Measurements from ENCODE around the gene TBX3.

Gene TBX3

GRCh38 chr12:114666746-114667668 is 17.0 kb downstream of the TBX3 start:
- DNase-seq: no peak

GRCh38 chr12:114665411-114666260 is 18.3 kb downstream of the TBX3 start:
- DNase-seq: no peak

GRCh38 chr12:114664651-114665320 is 19.2 kb downstream of the TBX3 start:
- no peak for DNase-seq

- peak; percentile 62 for DNase-seq
These were observed 21.3 kb downstream of the TBX3 start for GRCh38 chr12:114662512-114663177.

GRCh38 chr12:114661245-114661644 is 22.7 kb downstream of the TBX3 start:
- no peak for DNase-seq

GRCh38 chr12:114659084-114659483 is 24.9 kb downstream of the TBX3 start:
- no peak for DNase-seq

- DNase-seq: no peak
These were observed 26.0 kb downstream of the TBX3 start for GRCh38 chr12:114658002-114658441.

- DNase-seq: no peak
These were observed 26.4 kb downstream of the TBX3 start for GRCh38 chr12:114657597-114657920.

GRCh38 chr12:114656906-114657596 is 26.9 kb downstream of the TBX3 start:
- DNase-seq: no peak

- no peak for DNase-seq
These were observed 27.8 kb downstream of the TBX3 start for GRCh38 chr12:114655934-114656749.

GRCh38 chr12:114649585-114649984 is 34.4 kb downstream of the TBX3 start:
- DNase-seq: no peak

- no peak for DNase-seq
These were observed 35.3 kb downstream of the TBX3 start for GRCh38 chr12:114648711-114649110.

GRCh38 chr12:114638790-114639435 is 45.1 kb downstream of the TBX3 start:
- no peak for DNase-seq

- DNase-seq: no peak
These were observed 47.1 kb downstream of the TBX3 start for GRCh38 chr12:114636723-114637480.

GRCh38 chr12:114631242-114631641 is 52.7 kb downstream of the TBX3 start:
- no peak for DNase-seq

GRCh38 chr12:114628199-114628598 is 55.8 kb downstream of the TBX3 start:
- no peak for DNase-seq

- DNase-seq: no peak
These were observed 56.6 kb downstream of the TBX3 start for GRCh38 chr12:114627393-114627792.

GRCh38 chr12:114625294-114625851 is 58.6 kb downstream of the TBX3 start:
- no peak for DNase-seq

- DNase-seq: no peak
These were observed 60.2 kb downstream of the TBX3 start for GRCh38 chr12:114623737-114624136.

All from CD4-positive, alpha-beta T cell treated with Interleukin-6 for 4 hours (primary cell).